ENCODE data around the gene PAK5.

Gene PAK5

GRCh38 chr20:9838378-9839295 lies at the start of gene PAK5:
PAK5 (minus strand) TSS chr20:9839076; CDS start chr20:9644328, 194,748 bp downstream.
- TF ChIP-seq GATA3 (IDR thresholded peaks at IDR 0.05; ENCODE audit: low read depth, low read length) (no peak), GATA2 (IDR thresholded peaks at IDR 0.05; ENCODE audit: low read depth, low read length) (no peak)

GRCh38 chr20:9887706-9888105 lies 48.8 kb upstream of the PAK5 start:
- TF ChIP-seq GATA2 (IDR thresholded peaks at IDR 0.05; ENCODE audit: low read depth, low read length) (no peak), GATA3 (IDR thresholded peaks at IDR 0.05; ENCODE audit: low read depth, low read length) (no peak)

- TF ChIP-seq GATA2 (IDR thresholded peaks at IDR 0.05; ENCODE audit: low read depth, low read length) (no peak), GATA3 (IDR thresholded peaks at IDR 0.05; ENCODE audit: low read depth, low read length) (no peak)
These were observed 47.4 kb upstream of the PAK5 start for GRCh38 chr20:9886227-9886626.

GRCh38 chr20:9884666-9885065 lies 45.8 kb upstream of the PAK5 start:
- TF ChIP-seq GATA3 (IDR thresholded peaks at IDR 0.05; ENCODE audit: low read depth, low read length), result no peak
- no peak for TF ChIP-seq GATA2 (IDR thresholded peaks at IDR 0.05; ENCODE audit: low read depth, low read length)

GRCh38 chr20:9884061-9884460 lies 45.2 kb upstream of the PAK5 start:
- no peak for TF ChIP-seq GATA2 (IDR thresholded peaks at IDR 0.05; ENCODE audit: low read depth, low read length)
- TF ChIP-seq GATA3 (IDR thresholded peaks at IDR 0.05; ENCODE audit: low read depth, low read length), result no peak

- no peak for TF ChIP-seq GATA3 (IDR thresholded peaks at IDR 0.05; ENCODE audit: low read depth, low read length)
- TF ChIP-seq GATA2 (IDR thresholded peaks at IDR 0.05; ENCODE audit: low read depth, low read length), result no peak
These were observed 39.1 kb upstream of the PAK5 start for GRCh38 chr20:9877932-9878495.

- no peak for TF ChIP-seq GATA2 (IDR thresholded peaks at IDR 0.05; ENCODE audit: low read depth, low read length)
- no peak for TF ChIP-seq GATA3 (IDR thresholded peaks at IDR 0.05; ENCODE audit: low read depth, low read length)
These were observed 28.5 kb upstream of the PAK5 start for GRCh38 chr20:9867196-9867980.

GRCh38 chr20:9852566-9852965 lies 13.7 kb upstream of the PAK5 start:
- TF ChIP-seq GATA2 (IDR thresholded peaks at IDR 0.05; ENCODE audit: low read depth, low read length), result no peak
- no peak for TF ChIP-seq GATA3 (IDR thresholded peaks at IDR 0.05; ENCODE audit: low read depth, low read length)

GRCh38 chr20:9839626-9840025 lies 750 bp upstream of the PAK5 start:
- no peak for TF ChIP-seq GATA3 (IDR thresholded peaks at IDR 0.05; ENCODE audit: low read depth, low read length)
- no peak for TF ChIP-seq GATA2 (IDR thresholded peaks at IDR 0.05; ENCODE audit: low read depth, low read length)

- TF ChIP-seq GATA3 (IDR thresholded peaks at IDR 0.05; ENCODE audit: low read depth, low read length) (no peak), GATA2 (IDR thresholded peaks at IDR 0.05; ENCODE audit: low read depth, low read length) (no peak)
These were observed 870 bp downstream of the PAK5 start for GRCh38 chr20:9838035-9838377.

- TF ChIP-seq GATA3 (IDR thresholded peaks at IDR 0.05; ENCODE audit: low read depth, low read length) (no peak), GATA2 (IDR thresholded peaks at IDR 0.05; ENCODE audit: low read depth, low read length) (no peak)
These were observed 1.2 kb downstream of the PAK5 start for GRCh38 chr20:9837634-9838033.

- TF ChIP-seq GATA2 (IDR thresholded peaks at IDR 0.05; ENCODE audit: low read depth, low read length) (no peak), GATA3 (IDR thresholded peaks at IDR 0.05; ENCODE audit: low read depth, low read length) (no peak)
These were observed 3.6 kb downstream of the PAK5 start for GRCh38 chr20:9835302-9835701.

GRCh38 chr20:9831032-9831431 lies 7.8 kb downstream of the PAK5 start:
- TF ChIP-seq GATA3 (IDR thresholded peaks at IDR 0.05; ENCODE audit: low read depth, low read length) (no peak), GATA2 (IDR thresholded peaks at IDR 0.05; ENCODE audit: low read depth, low read length) (no peak)

GRCh38 chr20:9829835-9830234 lies 9.0 kb downstream of the PAK5 start:
- TF ChIP-seq GATA3 (IDR thresholded peaks at IDR 0.05; ENCODE audit: low read depth, low read length) (no peak), GATA2 (IDR thresholded peaks at IDR 0.05; ENCODE audit: low read depth, low read length) (no peak)

All from SH-SY5Y (cell line).